HG03064 (cell line): ENCODE results near the gene CGB7.

Experiments
- ATAC-seq: cut with Tn5 transposase; IDR thresholded peaks from one replicate; pipeline ENCODE4 v1.9.1; 2021; ENCODE audit warnings: low read depth; ENCODE audit not compliant: unreplicated experiment

Gene CGB7

DNA sequence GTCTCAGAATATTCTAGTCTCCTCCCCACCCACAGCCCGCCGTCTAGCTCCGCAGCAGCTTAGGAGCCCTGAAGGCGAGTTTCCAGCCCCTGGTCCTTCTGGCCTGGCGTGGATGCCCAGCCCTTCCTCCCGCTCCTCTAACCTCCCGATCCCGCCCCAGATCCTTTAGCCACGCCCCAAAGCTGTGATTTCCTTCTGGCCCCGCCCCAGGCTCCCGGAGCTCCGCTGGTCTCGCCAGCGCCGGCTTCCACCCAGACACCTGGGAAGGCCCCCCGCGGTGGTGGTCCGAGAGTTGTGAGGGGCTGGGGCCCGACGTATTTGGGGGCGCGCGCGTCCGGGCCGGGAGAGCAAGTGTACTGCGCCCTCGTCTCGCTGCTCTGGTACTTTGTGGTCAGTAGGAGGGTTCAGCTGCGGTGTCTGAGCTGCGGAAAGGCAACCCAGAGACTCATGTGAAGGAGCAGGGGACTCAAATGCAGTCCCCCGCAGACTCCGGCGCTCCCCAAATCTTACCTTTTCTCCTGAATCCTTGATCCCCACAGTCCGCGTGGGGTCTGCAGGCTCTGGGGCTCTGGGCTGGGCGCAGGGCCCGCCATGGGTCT lies at the start of gene CGB7:
Gene CGB7, minus strand, starts transcription at position 114 of the 599 bp plus-strand sequence. CDS start 2,374 bp downstream, outside the sequence.
- ATAC-seq: no peak

DNA sequence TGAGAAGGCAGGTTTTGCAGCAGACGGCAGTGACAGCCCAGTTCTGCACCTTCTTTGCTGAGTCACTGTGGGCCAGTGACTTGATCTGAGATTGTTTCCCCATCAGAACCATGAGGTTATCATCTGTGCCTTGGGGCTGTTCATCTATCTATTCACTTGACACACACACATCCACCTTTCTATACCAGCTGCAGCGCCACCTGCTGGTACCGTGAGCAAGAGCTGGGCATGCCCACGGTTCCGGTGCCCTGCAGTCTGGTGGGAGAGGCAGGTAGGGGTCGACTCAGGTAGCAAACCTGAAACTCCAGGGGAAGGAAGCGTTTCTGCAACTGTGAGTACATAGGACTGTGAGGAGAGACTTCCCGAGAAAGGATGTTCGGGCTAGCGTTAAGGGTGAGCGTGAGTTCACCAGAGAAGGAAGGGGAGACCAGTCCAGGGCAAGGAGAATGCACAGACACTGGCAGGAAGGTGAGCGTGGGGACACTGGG lies 49.1 kb upstream of the CGB7 start:
- no peak for ATAC-seq

DNA sequence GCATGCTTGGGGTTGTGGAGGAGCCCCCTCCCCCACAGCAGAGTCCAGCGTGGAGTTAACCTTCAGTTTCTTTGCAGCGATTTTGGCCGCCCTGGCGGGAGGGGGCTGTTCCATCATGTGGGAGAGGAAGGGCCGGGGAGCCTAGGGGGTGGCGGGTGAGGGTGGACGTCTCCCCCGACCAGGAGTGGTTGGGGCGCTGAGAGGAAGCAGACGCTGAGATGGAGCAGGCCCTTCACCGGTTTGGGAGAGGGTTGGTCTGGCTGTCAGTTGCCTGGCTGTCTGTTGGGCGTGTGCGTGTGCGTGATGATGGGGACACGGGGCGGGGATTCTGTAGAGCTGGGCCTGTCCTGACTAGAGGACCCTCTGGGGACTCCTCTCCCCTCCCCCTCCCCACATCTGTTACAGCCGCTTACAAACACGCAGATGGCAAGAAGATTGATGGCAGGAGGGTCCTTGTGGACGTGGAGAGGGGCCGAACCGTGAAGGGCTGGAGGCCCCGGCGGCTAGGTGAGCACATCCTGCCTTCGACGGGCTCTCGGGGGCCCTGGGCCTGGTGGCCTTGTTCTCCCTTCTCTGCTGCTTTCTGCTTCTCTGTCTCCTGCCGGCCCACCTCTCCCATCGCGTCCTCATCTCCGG lies 46.8 kb upstream of the CGB7 start:
- ATAC-seq: no peak

DNA sequence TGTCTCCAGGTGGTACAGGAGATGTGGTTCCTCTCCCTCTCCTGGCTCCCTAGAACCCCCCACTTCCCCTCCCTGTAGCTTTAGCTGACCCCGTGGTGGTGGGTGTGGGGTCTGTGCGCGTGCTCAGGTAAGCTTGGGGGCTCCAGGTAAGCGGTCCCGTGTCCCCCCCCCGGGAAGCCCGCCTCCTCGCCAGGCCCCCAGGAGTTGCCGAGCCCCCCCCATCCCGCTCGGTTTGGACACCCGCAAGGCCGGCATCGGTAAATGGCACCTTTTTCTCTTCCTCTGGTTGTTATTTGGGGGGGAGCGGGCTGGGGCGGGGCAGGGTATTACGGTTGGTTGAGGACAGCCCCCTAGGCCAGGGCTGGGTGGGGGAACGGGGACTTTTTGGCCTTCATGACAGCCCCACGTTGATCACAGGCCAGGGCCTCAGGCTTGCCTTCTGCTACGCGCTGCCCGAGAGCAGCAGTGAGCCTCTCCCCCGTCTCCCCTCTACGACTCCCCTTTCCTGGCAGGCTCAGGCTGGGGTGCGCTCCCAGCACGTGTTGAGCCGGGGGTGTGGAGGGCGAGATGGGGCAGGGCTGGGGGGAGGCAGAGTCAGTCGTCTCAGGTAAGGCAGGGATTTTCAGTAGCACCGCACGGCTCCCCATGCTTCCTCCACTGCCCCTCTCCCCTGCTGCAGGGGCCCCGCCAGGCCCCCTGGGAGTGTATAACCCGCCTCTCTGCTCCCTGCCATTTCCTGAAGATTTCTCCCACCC lies 46.0 kb upstream of the CGB7 start:
- ATAC-seq: no peak

DNA sequence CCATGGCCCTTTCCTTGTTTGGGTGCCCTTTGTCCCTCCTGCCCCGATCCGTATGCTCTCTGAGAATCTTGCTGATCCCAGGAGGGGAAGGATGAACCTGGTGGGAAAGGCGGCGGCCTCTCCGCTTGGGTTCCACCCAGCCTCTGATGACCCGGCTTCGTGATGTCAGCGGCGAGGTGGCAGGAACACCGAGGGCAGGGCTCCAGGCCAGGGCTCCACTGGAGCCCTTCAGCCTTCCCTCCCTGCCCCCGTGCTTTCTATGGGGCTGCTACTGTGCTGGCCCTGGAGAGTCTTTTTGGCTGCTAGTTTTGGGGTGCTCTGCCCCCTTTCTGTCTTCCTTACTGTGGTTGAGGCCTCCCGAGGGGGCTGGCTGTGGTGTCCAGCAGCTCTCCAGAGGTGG lies 44.8 kb upstream of the CGB7 start:
- ATAC-seq: no peak

DNA sequence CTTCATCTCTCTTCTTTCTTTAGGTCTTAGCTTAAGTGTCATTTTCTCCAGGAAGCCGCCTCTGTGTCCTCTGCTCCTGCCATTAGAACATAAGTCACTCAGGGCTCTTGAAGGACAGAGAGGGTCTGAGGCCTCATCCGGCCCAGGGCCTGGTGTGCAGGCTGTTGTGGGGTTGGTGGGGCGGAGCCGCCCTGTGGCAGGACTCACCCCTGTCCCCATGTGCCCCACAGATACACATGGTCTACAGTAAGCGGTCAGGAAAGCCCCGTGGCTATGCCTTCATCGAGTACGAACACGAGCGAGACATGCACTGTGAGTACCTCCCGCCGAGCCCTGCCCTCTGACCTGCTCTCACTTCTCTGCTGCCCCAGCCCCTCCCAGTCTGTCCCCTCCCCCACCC lies 43.6 kb upstream of the CGB7 start:
- no peak for ATAC-seq

DNA sequence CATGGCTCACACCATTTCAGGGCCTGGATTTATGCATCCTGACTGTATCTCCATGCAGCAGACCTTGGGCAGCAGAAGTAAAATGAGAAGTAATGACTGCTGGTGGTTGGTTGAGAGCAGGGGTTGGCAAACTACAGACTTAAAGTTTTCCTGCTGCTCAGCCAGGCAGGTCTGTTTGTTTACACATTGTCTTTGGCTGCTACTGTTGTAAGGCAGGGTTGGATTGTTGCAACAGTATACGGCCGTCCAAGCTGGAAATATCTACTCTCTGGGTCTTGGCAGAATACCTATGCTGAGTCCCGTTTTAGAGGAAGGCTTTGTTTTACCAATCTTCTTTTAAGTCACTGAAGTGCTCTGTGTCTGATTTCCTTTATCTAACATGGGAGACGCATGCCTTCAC lies 41.2 kb upstream of the CGB7 start:
- no peak for ATAC-seq

DNA sequence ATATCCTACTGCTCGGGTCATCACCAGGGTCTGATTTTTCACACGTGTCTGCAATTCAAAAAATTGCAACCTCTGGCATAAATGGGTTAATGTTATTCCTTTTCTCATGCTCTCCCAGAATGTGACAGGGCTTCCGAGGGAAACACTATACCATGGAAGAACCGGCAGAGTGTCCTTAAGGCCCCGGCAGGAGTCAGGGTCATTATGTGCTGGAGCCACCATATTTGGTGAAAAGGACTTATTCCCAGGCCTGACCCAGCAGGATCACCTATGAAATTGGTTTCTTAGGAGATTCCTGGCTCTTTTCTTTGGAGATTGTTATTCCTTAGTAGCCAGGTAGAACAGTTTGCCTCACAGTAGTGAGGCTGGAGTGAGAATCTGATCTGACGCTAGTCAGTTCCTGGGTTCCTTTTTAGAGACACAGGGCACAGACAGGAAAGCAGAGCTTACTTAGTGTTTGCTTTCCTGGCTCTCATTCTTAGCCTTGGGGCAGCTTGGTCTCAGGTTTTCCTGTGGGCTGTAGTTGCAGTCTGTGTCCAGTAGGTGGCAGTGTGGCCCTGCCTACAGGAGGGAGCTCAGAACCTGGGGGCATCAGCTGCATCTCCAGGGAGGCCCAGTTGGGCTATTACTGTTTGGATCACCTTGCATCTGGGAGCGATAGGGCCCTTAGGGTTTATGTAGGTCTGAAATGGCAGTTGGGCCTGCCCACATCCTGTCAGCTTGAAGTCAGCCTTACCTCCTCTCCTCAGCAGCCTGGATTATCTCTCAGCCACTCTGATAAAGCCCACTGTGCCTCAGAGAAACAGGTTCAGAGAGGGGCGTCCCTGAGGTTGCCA lies 40.1 kb upstream of the CGB7 start:
- no peak for ATAC-seq

DNA sequence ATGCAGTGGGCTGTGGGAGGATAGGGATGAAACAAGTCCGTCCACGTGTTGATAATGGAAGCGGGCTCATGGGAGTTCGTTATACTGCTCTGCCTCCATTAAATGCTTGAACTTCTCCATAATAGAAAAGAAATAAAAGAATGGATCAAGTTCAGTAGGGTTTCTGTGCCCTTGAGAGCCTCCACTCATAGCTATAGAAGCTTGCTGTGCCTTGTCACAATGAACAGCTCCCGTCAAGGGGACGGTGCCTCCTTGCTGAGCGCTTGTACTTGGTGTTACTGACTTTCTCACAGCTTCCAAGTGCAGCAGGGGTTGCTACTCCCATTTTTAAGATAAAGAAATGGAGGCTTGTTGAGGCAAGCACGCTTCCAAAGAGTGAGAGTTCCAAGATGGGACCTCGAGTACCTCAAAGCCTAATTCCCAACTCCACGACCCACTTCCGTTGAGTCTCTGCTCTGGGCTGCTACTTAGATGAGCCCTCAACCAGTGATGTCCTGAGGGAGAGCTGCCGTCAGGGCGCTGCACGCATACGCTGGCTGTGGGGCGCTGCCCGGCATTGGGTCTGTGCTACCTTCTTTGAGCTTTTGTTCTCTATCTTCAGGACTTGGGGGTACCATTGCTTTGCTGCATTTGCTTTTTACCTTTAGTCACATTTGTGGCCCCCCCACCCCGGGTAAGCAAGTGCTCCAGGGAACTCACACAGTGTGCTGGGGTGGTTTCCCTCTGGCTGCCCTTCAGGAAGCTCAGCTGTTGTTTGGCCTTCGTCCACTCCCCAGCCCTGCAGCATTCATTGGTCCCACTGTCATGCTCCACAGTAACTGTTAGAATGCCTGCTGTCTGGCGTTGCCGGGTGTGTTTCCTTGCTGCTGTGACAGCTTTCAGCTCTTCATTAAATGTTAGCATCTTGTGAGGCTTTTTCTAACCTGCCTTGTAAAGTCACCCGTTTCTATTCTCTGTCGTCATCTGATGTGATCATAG lies 37.2 kb upstream of the CGB7 start:
- no peak for ATAC-seq

DNA sequence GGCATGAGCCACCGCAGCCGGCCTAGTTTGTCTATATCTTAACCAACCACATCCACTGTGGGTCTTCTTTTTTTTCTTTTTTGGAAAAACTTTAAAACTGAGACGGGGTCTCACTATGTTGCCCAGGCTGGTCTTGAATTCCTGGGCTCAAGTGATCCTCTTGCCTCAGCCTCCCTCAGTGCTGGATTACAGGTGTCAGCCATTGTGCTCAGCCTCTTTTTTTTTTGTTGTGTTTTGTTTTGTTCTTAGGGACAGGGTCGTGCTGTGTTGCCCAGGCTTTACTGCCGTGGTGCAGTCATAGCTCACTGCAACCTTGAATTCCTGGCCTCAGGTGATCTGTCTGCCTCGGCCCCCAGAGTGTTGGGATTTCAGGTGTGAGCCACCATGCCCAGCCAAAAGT lies 35.1 kb upstream of the CGB7 start:
- ATAC-seq: no peak

DNA sequence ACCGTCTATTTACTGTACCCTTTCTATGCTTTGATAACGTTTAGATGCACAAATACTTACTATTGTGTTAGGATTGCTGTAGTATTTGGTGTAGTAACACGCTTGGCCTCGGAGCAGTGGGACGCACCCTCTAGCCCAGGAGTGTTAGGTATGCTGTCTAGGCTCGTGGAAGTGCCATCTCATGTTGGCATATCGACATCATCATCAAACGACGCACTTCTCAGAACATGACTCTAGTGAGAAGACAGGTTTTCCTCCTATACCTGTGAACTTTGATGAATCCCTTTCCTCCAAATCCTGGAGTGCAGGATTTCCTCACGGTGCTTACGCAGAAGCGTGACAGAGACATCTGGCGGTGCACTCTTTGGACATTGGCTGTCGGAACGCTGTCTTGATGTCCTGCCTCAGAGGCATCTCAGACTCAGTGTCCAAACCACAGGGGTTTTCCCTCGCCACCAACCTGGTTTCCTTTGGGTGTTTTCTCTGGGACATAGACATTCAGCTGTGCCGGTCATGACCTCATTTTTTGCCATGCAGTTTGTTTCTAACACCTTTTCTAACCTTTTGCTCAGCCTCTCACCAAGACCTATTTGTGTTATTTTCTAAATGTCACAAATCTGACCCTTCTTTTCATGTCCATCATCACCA lies 34.0 kb upstream of the CGB7 start:
- no peak for ATAC-seq

DNA sequence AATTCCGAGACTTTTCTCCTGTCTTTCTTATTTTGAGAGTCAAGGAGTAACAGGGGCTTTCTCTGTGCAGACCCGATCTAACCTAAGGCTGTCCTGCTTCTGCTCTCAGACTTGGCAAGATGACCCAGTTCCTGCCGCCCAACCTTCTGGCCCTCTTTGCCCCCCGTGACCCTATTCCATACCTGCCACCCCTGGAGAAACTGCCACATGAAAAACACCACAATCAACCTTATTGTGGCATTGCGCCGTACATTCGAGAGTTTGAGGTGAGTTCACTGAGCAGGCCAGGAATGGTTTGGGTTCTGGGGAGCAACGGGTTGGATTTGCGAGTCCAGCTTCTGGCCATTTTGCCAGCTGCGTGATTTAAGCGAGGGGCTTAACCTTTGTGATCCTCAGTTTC lies 28.7 kb upstream of the CGB7 start:
- ATAC-seq: no peak

DNA sequence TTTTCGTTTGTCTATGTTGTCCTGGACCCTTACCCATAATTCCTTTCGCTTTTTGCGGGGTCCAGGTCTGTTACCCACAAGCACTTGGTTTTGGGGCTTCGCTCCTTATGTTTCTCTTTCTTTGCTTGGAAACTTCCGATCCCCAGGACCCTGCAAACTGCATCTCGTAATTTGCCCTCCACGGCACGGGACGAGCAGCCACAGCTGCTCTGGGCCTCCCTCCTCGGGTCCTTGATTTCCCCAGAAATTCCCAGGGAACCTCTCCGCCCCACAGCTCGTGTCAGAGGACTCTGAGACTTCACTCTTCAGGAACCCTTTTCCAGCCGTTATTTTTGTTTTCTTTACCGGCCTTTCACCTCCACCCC lies 28.3 kb upstream of the CGB7 start:
- no peak for ATAC-seq

DNA sequence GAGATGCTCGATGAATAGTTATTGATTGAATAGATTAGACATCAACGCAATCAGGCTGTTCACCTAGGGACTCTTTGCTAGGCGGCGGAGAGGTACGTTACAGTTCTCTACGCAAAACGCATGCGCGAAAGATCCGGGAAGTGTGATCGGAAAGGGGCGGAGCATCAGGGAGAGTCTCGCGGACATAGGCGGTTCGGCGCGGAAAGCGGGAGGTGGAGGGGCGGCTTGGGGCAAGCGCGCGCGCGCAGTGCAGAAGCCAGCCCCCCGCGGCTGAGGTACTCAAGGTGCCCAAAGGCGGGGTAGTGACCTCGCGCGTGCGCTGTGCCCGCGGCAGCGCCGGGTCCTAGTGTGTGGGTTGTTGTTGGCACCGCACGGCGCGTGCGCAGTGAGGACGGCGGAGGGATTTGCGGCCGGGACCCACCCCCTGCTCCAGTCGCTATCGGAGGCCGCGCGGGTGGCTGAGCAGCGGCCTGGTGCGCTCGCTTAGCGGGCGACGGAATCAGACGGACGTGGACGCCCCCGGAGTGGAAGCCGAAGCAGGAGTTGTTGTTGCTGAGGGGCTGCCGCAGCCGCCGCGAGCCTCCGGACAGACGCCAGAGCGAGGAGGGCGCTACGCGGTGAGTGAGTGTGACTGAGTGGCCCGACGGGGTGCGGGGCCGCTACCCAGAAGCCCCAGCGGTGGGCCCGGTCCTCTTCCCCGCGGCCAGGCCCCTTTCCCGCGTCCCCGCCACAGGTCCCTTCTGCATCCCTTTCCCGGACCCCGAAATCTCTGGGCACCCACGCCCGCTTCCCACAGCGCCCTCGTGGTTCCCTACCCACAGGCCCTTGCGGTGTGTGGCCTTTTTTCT lies 27.7 kb upstream of the CGB7 start, which contains the start of gene SNRNP70:
Gene SNRNP70, plus strand, starts transcription at position 432 of the 848 bp plus-strand sequence. CDS start 964 bp downstream, outside the sequence.
- ATAC-seq: peak; percentile 83

DNA sequence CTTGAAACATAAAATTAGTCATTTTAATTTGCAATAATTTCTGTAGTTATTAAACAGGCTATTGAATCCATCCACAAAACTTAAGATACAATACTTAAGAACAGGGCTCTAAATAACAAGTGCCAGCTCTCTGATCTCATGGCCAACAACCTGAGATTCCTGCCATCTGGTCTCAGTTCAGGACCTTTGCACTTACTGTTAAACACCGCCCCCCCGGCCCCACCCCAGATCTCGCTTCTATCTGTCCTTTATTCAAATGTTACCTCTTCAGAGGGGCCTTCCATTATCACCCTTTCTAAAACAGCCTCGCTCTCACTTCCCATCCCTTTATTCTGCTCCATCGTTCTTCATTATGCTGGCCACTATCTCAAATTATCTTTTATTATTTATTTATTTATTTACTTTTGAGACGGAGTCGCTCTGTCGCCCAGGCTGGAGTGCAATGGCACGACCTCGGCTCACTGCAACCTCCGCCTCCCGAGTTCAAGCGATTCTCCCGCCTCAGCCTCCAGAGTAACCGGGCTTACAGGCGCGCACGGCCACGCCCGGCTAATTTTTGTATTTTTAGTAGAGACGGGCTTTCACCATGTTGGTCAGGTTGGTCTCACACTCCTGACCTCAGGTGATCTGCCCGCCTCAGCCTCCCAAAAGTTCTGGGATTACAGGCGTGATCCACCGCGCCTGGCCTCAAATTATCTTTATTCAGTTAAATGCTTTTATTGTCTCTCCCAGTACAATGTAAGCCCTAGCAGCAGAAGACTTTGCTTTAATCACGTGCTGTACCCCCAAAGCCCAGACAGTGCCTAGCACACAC lies 26.9 kb upstream of the CGB7 start:
- ATAC-seq: no peak

DNA sequence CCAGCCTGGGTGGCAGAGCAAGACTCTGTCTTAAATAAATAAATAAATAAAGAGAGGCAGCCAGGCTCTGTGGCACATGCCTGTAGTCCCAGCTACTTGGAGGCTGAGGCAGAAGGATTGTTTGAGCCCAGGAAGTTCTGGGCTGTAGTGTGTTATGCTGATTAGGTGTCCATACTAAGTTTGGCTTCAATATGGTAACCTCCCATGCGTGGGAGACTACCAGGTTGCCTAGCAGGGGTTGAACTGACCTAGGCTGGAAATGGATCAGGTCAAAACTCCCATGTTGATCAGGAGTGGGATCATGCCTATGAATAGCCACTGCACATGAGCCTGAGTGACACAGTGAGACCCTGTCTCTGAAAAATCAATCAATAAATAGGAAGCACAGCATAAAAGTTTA lies 23.7 kb upstream of the CGB7 start:
- ATAC-seq: no peak

DNA sequence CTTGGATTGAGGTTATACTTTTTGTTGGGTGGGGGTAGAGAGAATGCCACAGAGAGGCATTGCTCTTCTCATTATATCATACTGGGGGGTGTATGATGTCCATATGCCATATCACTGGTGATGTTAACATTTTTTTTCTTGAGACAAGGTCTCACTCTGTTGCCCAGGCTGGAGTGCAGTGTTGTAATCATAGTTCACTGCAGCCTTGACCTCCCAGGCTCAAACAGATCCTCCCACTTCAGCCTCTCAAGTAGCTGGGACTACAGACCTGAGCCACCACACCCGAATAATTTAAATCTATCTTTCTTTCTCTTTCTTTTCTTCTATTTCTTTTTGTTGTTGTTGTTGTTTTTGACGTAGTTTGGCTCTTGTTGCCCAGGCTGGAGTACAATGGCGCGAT lies 22.8 kb upstream of the CGB7 start:
- ATAC-seq: no peak
